GM12874 (cell line): ENCODE data around the gene NFS1.

Experiments
- CTCF ChIP-seq: IDR thresholded peaks from 2 replicates; pipeline ENCODE4 v1.5.1; 2011; ENCODE audit warnings: low read depth, mild to moderate bottlenecking, control low read depth, low read length, moderate library complexity; ENCODE audit not compliant: insufficient read depth

Gene NFS1

GRCh38 chr20:35637276-35637675 is 61.9 kb downstream of the NFS1 start:
- TF ChIP-seq CTCF, result no peak

- TF ChIP-seq CTCF, result no peak
Measured at GRCh38 chr20:35636095-35636494, 63.1 kb downstream of the NFS1 start.

GRCh38 chr20:35635652-35636051 is 63.5 kb downstream of the NFS1 start:
- no peak for TF ChIP-seq CTCF

- no peak for TF ChIP-seq CTCF
Measured at GRCh38 chr20:35632539-35633115, 66.5 kb downstream of the NFS1 start.

GRCh38 chr20:35630636-35631035 is 68.5 kb downstream of the NFS1 start:
- no peak for TF ChIP-seq CTCF

- TF ChIP-seq CTCF, result no peak
Measured at GRCh38 chr20:35629427-35630145, 69.6 kb downstream of the NFS1 start.

GRCh38 chr20:35627121-35627520 is 72.0 kb downstream of the NFS1 start:
- no peak for TF ChIP-seq CTCF
